ENCODE measurements around the gene FBF1. TPM values are rescaled to one million over a fixed set of nuclear protein-coding genes. Genes with fewer than 3 reads are reported as not detected.
A peak's percentile ranks its signal among the peaks of the same experiment; 100 is the strongest.
"Not testable (repeated sequence)": the region's sequence is repeated elsewhere in the genome, so short reads cannot be mapped to it uniquely, and the experiment has no call there.

Gene FBF1
- total RNA-seq, 3 donors from 2014 or later (not counting 1 experiment from before 2014, with no cell fraction given): 24.9 to 34.0 (median 33.0) TPM

GRCh38 chr17:75864887-75865286, 76.0 kb downstream of the FBF1 start:
- DNase-seq (peak in 1 of 2 donors; percentile 70), ATAC-seq (peak; percentile 42 to 67 (median 64))
- peak overlapping the region; percentile 84 for H3K27ac ChIP-seq (ENCODE audit: low read length)
- H3K27me3 ChIP-seq (ENCODE audit: control insufficient read depth, insufficient read depth, low read length); H3K9me3 ChIP-seq (ENCODE audit: control insufficient read depth, insufficient read depth, low read length); H3K36me3 Mint-ChIP-seq; H3K4me3 ChIP-seq (ENCODE audit: low read length); H3K36me3 ChIP-seq (ENCODE audit: control insufficient read depth, insufficient read depth, low read length); H3K27me3 Mint-ChIP-seq (ENCODE audit: low read depth in 2 of 2); H3K9me3 Mint-ChIP-seq: not testable (repeated sequence)
- intact Hi-C loops (cut with micrococcal nuclease): loop anchor here (1.0 kb wide), 1 partner anchor 10 kb away; the partner anchor contains the start of gene WBP2
- WGBS (ENCODE audit: insufficient coverage): 62% methylated on average over 4 of the region's 4 CpGs
- Mint-ChIP-seq H3K4me1 (peaks cover 16 to 18% of the 10 kb centered on the region in 2 donors), H3K4me3 (peak overlapping the region; percentile 80), H3K27ac (peak overlapping the region; percentile 83 to 93)
- peaks cover 28% of the 10 kb centered on the region for H3K4me1 ChIP-seq (ENCODE audit: control insufficient read depth, insufficient read depth, low read length)

DNA sequence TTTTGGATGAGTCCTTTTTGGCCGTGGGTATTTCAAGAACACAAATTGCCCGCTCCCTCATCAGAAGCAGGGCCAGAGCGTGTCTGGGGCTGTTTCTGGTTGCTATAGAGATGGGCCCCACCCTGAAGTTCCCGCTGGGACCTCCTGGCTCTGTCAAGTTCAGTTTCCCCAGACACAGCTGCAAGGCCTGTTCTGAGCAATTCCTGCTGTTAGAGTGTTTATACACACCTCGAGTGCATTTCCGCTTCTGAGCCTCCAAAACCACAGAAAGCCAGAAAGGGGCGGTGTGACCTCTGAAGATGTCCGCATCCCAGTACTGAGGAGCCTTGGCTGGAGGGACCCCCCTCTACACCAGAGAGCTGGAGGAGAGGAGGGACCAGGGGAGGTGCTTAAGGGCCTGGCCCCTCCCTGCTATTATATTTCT, 76.4 kb downstream of the FBF1 start:
- Mint-ChIP-seq H3K9me3 (no peaks in the 10 kb centered on the region), H3K4me3 (peak overlapping the region; percentile 80), H3K4me1 (peaks cover 16 to 18% of the 10 kb centered on the region in 2 donors), H3K27me3 (ENCODE audit: low read depth in 2 of 2) (no peaks in the 10 kb centered on the region), H3K36me3 (no peaks in the 10 kb centered on the region), H3K27ac (peak overlapping the region; percentile 83 to 93)
- peak; percentile 73 to 83 (median 73) for ATAC-seq
- WGBS (ENCODE audit: insufficient coverage): 4% methylated on average over 8 of the region's 8 CpGs
- TF ChIP-seq, protein P1, sequence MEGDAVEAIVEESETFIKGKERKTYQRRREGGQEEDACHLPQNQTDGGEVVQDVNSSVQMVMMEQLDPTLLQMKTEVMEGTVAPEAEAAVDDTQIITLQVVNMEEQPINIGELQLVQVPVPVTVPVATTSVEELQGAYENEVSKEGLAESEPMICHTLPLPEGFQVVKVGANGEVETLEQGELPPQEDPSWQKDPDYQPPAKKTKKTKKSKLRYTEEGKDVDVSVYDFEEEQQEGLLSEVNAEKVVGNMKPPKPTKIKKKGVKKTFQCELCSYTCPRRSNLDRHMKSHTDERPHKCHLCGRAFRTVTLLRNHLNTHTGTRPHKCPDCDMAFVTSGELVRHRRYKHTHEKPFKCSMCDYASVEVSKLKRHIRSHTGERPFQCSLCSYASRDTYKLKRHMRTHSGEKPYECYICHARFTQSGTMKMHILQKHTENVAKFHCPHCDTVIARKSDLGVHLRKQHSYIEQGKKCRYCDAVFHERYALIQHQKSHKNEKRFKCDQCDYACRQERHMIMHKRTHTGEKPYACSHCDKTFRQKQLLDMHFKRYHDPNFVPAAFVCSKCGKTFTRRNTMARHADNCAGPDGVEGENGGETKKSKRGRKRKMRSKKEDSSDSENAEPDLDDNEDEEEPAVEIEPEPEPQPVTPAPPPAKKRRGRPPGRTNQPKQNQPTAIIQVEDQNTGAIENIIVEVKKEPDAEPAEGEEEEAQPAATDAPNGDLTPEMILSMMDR (IDR thresholded peaks at IDR 0.05): no peak
- no peaks in the 10 kb centered on the region for H3K9me3 ChIP-seq (ENCODE audit: control insufficient read depth, insufficient read depth, low read length)
- peaks cover 32% of the 10 kb centered on the region for H3K4me1 ChIP-seq (ENCODE audit: control insufficient read depth, insufficient read depth, low read length)
- H3K4me3 ChIP-seq (ENCODE audit: low read length): no peak overlapping the region
- intact Hi-C loops (cut with micrococcal nuclease): loop anchor here (1.0 kb wide), 1 partner anchor 9 kb away; the partner anchor contains the start of gene WBP2
- H3K36me3 ChIP-seq (ENCODE audit: control insufficient read depth, insufficient read depth, low read length): no peaks in the 10 kb centered on the region
- no peaks in the 10 kb centered on the region for H3K27me3 ChIP-seq (ENCODE audit: control insufficient read depth, insufficient read depth, low read length)
- H3K27ac ChIP-seq (ENCODE audit: low read length): peak overlapping the region; percentile 84
- peak; percentile 49 to 74 for DNase-seq

DNA sequence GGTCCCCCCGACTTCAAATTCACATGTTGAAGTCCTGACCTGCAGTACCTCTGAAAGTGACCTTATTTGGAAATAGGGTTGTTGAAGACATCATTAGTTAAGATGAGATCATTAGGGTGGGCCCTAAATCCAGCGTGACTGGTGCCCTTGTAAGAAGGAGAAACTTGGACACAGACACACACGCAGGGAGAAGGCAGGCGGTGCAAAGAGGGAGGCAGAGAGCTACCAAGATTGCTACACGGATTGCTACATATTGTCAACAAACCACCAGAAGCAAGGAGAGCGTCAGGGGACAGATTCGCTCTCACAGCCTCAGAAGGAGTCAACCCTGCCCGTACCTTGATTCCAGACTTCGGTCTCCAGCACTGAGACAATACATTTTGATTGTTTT, 78.9 kb downstream of the FBF1 start:
- H3K27ac ChIP-seq (ENCODE audit: low read length): no peak overlapping the region
- H3K4me1 ChIP-seq (ENCODE audit: control insufficient read depth, insufficient read depth, low read length): peaks cover 51% of the 10 kb centered on the region
- Mint-ChIP-seq H3K36me3 (no peaks in the 10 kb centered on the region), H3K27me3 (ENCODE audit: low read depth in 2 of 2) (no peaks in the 10 kb centered on the region), H3K4me1 (peaks cover 16 to 33% of the 10 kb centered on the region in 2 donors), H3K27ac (no peak overlapping the region), H3K9me3 (no peaks in the 10 kb centered on the region), H3K4me3 (no peak overlapping the region)
- DNase-seq: no peak
- H3K9me3 ChIP-seq (ENCODE audit: control insufficient read depth, insufficient read depth, low read length): no peaks in the 10 kb centered on the region
- H3K4me3 ChIP-seq (ENCODE audit: low read length): no peak overlapping the region
- no peaks in the 10 kb centered on the region for H3K36me3 ChIP-seq (ENCODE audit: control insufficient read depth, insufficient read depth, low read length)
- intact Hi-C loops (cut with micrococcal nuclease): no loop called here
- no peaks in the 10 kb centered on the region for H3K27me3 ChIP-seq (ENCODE audit: control insufficient read depth, insufficient read depth, low read length)
- 95% methylated on average over 9 of the region's 9 CpGs for WGBS (ENCODE audit: insufficient coverage)
- no peak for ATAC-seq
- TF ChIP-seq, protein P1 (IDR thresholded peaks at IDR 0.05): no peak

Other genes starting within 250 kb of the FBF1 start
- gene ITGB4, start 219.6 kb downstream of the FBF1 start, total RNA-seq: 1 to 10 TPM in 1 of 3 donors, under 1 TPM in 2; 0.38 to 1.0 (median 0.68) TPM
- gene GALK1, start 175.8 kb downstream of the FBF1 start, total RNA-seq: 10 to 100 TPM; 11.9 to 15.9 (median 12.6) TPM
- 10 to 100 TPM; 44.2 to 51.3 (median 44.5) TPM for gene UNK, start 156.2 kb downstream of the FBF1 start, total RNA-seq
- gene UNC13D, start 96.6 kb downstream of the FBF1 start, total RNA-seq: 100 to 1,000 TPM; 269 to 279 (median 277) TPM
- gene WBP2, start 85.7 kb downstream of the FBF1 start, total RNA-seq: 100 to 1,000 TPM in 1 of 3 donors, 10 to 100 TPM in 2; 81.1 to 106 (median 95.2) TPM
- gene TRIM47, start 62.5 kb downstream of the FBF1 start, total RNA-seq: 1 to 10 TPM; 1.2 to 2.5 (median 2.0) TPM
- 10 to 100 TPM; 19.2 to 26.9 (median 22.5) TPM for gene TRIM65, start 44.1 kb downstream of the FBF1 start, total RNA-seq
- gene MRPL38, start 36.2 kb downstream of the FBF1 start, total RNA-seq: 100 to 1,000 TPM in 1 of 3 donors, 10 to 100 TPM in 2; 68.6 to 110 (median 96.7) TPM
- gene ACOX1, start 38.1 kb upstream of the FBF1 start, total RNA-seq: 10 to 100 TPM; 22.8 to 48.2 (median 28.2) TPM
- gene TEN1, start 38.2 kb upstream of the FBF1 start, total RNA-seq: 10 to 100 TPM; 23.0 to 30.7 (median 24.3) TPM
- gene CDK3, start 59.8 kb upstream of the FBF1 start, total RNA-seq: 10 to 100 TPM in 2 of 3 donors, 1 to 10 TPM in 1; 5.5 to 13.6 (median 13.5) TPM
- gene EVPL, start 86.3 kb upstream of the FBF1 start, total RNA-seq: 1 to 10 TPM in 1 of 3 donors, under 1 TPM in 1, not detected in 1; 0.94 to 1.2 TPM
- 10 to 100 TPM; 57.8 to 74.4 (median 70.7) TPM for gene SRP68, start 131.5 kb upstream of the FBF1 start, total RNA-seq
- gene GALR2, start 133.7 kb upstream of the FBF1 start, total RNA-seq: under 1 TPM in 2 of 3 donors, not detected in 1; 0.27 to 0.53 TPM
- under 1 TPM; 0.28 to 0.80 (median 0.50) TPM for gene ZACN, start 138.1 kb upstream of the FBF1 start, total RNA-seq
- 100 to 1,000 TPM; 130 to 149 (median 142) TPM for gene EXOC7, start 162.7 kb upstream of the FBF1 start, total RNA-seq
- gene FOXJ1, start 200.2 kb upstream of the FBF1 start, total RNA-seq: under 1 TPM; 0.21 to 0.93 (median 0.36) TPM